PC-3 (cell line): ENCODE measurements around the gene RABAC1. TPM values are rescaled to one million over a fixed set of nuclear protein-coding genes. Genes with fewer than 3 reads are reported as not detected.

Source experiments
- ATAC-seq: fragments of 200-7000 bp; cut with Tn5 transposase; 2 replicates; pipeline ENCODE4 v1.9.1; 2020; ENCODE audit warnings: mild to moderate bottlenecking, moderate library complexity
- BruUV-seq: library from RNA; stranded (reverse); fragments of 400-500 nt; replicated peaks from 2 replicates; lab custom pipeline; 2021; lab: Mats Ljungman, UMichigan
- CTCF ChIA-PET: fragments of 300-600 bp; sonication (Branson Sonifier 250); formaldehyde crosslinking; loops from one replicate; lab custom pipeline; 2022; ENCODE audit warnings: antibody characterized with exemption; lab: Charles Lee
- POLR2A ChIA-PET: fragments of 300-600 bp; sonication (Branson Sonifier 250); formaldehyde crosslinking; loops from one replicate; lab custom pipeline; 2022; ENCODE audit warnings: antibody characterized with exemption; ENCODE audit not compliant: unreplicated experiment; lab: Charles Lee
- DNase-seq: peaks from one replicate; pipeline ENCODE4 v3.0.0-alpha.2; 2015
- H2AFZ ChIP-seq: fragments of 300-600 bp; sonication (generic); 2 replicates; pipeline ENCODE4 v1.6.0; 2016; ENCODE audit warnings: antibody characterized with exemption, low read length
- H3F3A ChIP-seq: fragments of 300-600 bp; sonication (generic); one replicate; pipeline ENCODE4 v1.6.0; 2017; ENCODE audit warnings: antibody characterized with exemption, low read length, control low read depth, mild to moderate bottlenecking; ENCODE audit not compliant: unreplicated experiment
- H3K27ac ChIP-seq: fragments of 300-600 bp; sonication (generic); 2 replicates; pipeline ENCODE4 v1.5.1; 2016; ENCODE audit warnings: mild to moderate bottlenecking, low read length
- H3K27me3 ChIP-seq: fragments of 300-600 bp; sonication (generic); 2 replicates; pipeline ENCODE4 v1.6.1; 2016; ENCODE audit warnings: low read length, mixed read lengths
- H3K36me3 ChIP-seq: fragments of 300-600 bp; sonication (generic); 2 replicates; pipeline ENCODE4 v1.6.1; 2016; ENCODE audit warnings: low read depth, mixed run types, low read length, mixed read lengths
- H3K4me1 ChIP-seq: fragments of 300-600 bp; sonication (generic); 2 replicates; pipeline ENCODE4 v1.5.1; 2016; ENCODE audit warnings: low read length; ENCODE audit not compliant: insufficient read depth
- H3K4me2 ChIP-seq: fragments of 300-600 bp; sonication (generic); 2 replicates; pipeline ENCODE4 v1.6.0; 2016; ENCODE audit warnings: low read length
- H3K4me3 ChIP-seq: fragments of 300-600 bp; sonication (generic); 2 replicates; pipeline ENCODE4 v1.5.1; 2016; ENCODE audit warnings: mild to moderate bottlenecking, low read length, mixed read lengths
- H3K79me2 ChIP-seq: fragments of 300-600 bp; sonication (generic); 2 replicates; pipeline ENCODE4 v1.6.1; 2017; ENCODE audit warnings: low read length, mixed read lengths
- H3K9ac ChIP-seq: fragments of 300-600 bp; sonication (generic); 2 replicates; pipeline ENCODE4 v1.6.0; 2016; ENCODE audit warnings: mild to moderate bottlenecking, low read length
- H3K9me2 ChIP-seq: fragments of 300-600 bp; sonication (generic); replicated peaks from 2 replicates; pipeline ENCODE4 v1.6.1; 2016; ENCODE audit warnings: mixed run types, low read length, mixed read lengths
- H3K9me3 ChIP-seq: fragments of 300-600 bp; sonication (generic); 2 replicates; pipeline ENCODE4 v1.6.1; 2016; ENCODE audit warnings: low read length, mixed read lengths
- H4K20me1 ChIP-seq: fragments of 300-600 bp; sonication (generic); 2 replicates; pipeline ENCODE4 v1.6.1; 2016; ENCODE audit warnings: low read length, mixed read lengths
- EZH2 ChIP-seq: fragments of 300-600 bp; sonication (generic); IDR thresholded peaks from one replicate; pipeline ENCODE4 v1.6.1; 2017; ENCODE audit warnings: antibody characterized with exemption, mild to moderate bottlenecking, low read length; ENCODE audit not compliant: unreplicated experiment
- EZH2phosphoT487 ChIP-seq: fragments of 300-600 bp; sonication (generic); IDR thresholded peaks from 2 replicates; pipeline ENCODE4 v1.6.1; 2018; ENCODE audit warnings: mild to moderate bottlenecking, antibody characterized with exemption, low read length, borderline replicate concordance
- intact Hi-C: fragments of 100-400 bp; cut with micrococcal nuclease; formaldehyde crosslinking; loops from 2 replicates; pipeline ENCODE4 v1.9.0; 2023
- total RNA-seq: library from RNA; depleted of rRNA; stranded (reverse); fragments of >200 nt; gene quantifications from 2 replicates; pipeline ENCODE4 v1.2.3, GENCODE V29; 2014
- TF ChIP-seq, protein P1 (sequence below): fragments of 300-600 bp; sonication (generic); conservative IDR thresholded peaks from 2 replicates; pipeline ENCODE4 v1.5.1; 2017; ENCODE audit warnings: antibody characterized with exemption, low read depth, mild to moderate bottlenecking, low read length

The RABAC1 gene
- total RNA-seq, 1 experiment from 2014 or later: 158 TPM

DNA sequence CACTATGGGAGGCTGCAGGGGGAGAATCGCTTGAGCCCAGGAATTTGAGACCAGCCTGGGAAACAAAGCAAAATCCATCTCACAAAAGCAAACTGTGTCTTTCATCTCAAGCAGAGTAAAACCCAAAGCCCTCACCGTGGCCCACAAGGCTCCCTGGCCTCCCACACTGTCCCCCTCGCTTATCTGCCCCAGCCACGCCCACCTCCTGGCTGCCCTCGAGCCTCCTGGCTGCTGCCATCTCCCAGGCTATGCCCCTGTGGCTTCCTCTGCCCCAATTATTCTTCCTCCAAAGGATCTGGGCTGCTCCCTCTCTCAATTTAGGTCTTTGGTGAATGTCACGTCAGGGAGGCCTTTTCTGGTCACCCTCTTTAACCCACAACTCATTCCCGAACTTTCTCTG lies 3.6 kb downstream of the RABAC1 start:
- Histone ChIP-seq H3K9ac (no peak overlapping the region), H3K4me3 (no peak overlapping the region), H3K9me2 (no peaks in the 10 kb centered on the region), H2AFZ (no peak overlapping the region), H3K36me3 (no peaks in the 10 kb centered on the region), H3K79me2 (no peaks in the 10 kb centered on the region), H3K9me3 (no peaks in the 10 kb centered on the region), H3K4me1 (peaks cover 15% of the 10 kb centered on the region), H3K4me2 (no peak overlapping the region), H3K27ac (no peak overlapping the region), H3F3A (no peaks in the 10 kb centered on the region), H4K20me1 (no peaks in the 10 kb centered on the region), H3K27me3 (no peaks in the 10 kb centered on the region)
- POLR2A ChIA-PET: no interaction called here
- intact Hi-C loops: loop anchor here (5.0 to 10.0 kb wide), 3 partner anchors 68 to 161 kb away; partner anchors contain the start of gene CEACAM3
- no peak for DNase-seq
- no peak for ATAC-seq
- no TSS peak for BruUV-seq
- CTCF ChIA-PET: no interaction called here
- no peak for TF ChIP-seq EZH2
- TF ChIP-seq, protein P1, sequence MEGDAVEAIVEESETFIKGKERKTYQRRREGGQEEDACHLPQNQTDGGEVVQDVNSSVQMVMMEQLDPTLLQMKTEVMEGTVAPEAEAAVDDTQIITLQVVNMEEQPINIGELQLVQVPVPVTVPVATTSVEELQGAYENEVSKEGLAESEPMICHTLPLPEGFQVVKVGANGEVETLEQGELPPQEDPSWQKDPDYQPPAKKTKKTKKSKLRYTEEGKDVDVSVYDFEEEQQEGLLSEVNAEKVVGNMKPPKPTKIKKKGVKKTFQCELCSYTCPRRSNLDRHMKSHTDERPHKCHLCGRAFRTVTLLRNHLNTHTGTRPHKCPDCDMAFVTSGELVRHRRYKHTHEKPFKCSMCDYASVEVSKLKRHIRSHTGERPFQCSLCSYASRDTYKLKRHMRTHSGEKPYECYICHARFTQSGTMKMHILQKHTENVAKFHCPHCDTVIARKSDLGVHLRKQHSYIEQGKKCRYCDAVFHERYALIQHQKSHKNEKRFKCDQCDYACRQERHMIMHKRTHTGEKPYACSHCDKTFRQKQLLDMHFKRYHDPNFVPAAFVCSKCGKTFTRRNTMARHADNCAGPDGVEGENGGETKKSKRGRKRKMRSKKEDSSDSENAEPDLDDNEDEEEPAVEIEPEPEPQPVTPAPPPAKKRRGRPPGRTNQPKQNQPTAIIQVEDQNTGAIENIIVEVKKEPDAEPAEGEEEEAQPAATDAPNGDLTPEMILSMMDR: no peak
- TF ChIP-seq EZH2phosphoT487: no peak

DNA sequence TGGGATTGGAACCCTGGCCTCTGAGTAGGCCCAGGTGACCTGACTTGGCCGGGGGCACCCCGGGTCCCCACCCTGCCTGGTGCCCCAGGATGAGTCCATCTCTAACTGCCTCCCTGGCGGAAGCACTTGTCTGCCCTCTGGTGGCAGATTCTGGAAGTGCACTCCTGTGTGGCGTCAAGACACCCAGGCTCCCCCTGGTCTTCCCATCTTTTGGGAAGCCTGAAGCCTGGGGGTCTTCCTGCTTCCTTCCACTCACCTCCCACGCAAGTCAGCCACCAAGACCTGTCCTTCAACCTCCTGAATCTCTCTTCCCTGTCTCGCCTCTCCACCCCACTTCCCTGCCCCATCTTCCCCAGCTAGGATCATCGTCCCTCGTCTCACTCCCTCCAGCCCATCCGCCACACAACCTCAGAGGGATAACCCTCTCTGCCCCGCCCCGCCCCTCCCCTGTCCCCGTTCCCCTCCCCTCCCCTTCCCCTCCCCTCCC lies 7.4 kb downstream of the RABAC1 start:
- ATAC-seq (peak; percentile 90), DNase-seq (peak; percentile 87)
- Histone ChIP-seq H3K4me3 (no peak overlapping the region), H4K20me1 (no peaks in the 10 kb centered on the region), H2AFZ (peak overlapping the region; percentile 70; the same call in 1 of the 2 replicates), H3K27me3 (no peaks in the 10 kb centered on the region), H3K27ac (no peak overlapping the region), H3K9me3 (no peaks in the 10 kb centered on the region), H3K79me2 (no peaks in the 10 kb centered on the region), H3K9ac (no peak overlapping the region), H3F3A (no peaks in the 10 kb centered on the region), H3K4me1 (no peaks in the 10 kb centered on the region), H3K4me2 (peak overlapping the region; percentile 67), H3K36me3 (no peaks in the 10 kb centered on the region), H3K9me2 (no peaks in the 10 kb centered on the region)
- no peak for TF ChIP-seq EZH2phosphoT487
- no peak for TF ChIP-seq EZH2
- TF ChIP-seq, protein P1: peak; percentile 88
- BruUV-seq: no TSS peak
- CTCF ChIA-PET: no interaction called here
- intact Hi-C loops: loop anchor here (10.0 kb wide), 1 partner anchor 157 kb away; the partner anchor contains the start of gene CEACAM3
- POLR2A ChIA-PET: no interaction called here

DNA sequence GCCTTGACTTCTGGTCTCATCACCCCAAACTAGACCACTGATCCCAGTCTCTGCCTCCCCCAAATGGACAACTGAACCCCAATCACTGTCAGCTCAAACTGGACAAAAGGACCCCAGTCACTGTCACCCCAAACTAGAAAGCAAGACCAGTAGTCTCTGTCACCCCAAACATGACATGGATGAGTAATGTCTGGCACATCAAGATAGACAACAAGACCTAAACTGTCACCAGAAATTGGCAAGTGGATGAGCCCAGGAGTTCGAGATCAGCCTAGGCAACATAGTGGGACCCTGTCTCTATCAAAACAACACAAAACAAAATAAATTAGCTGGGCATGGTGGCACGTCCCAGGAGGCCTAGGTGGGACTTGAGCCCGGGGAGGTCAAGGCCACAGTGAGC lies 12.0 kb downstream of the RABAC1 start:
- Histone ChIP-seq H3K27me3 (no peaks in the 10 kb centered on the region), H3K36me3 (no peaks in the 10 kb centered on the region), H3K27ac (no peak overlapping the region), H3K9me2 (no peaks in the 10 kb centered on the region), H3K4me1 (no peaks in the 10 kb centered on the region), H4K20me1 (no peaks in the 10 kb centered on the region), H3K4me3 (no peak overlapping the region), H3K4me2 (no peak overlapping the region), H3K9me3 (no peaks in the 10 kb centered on the region), H2AFZ (no peak overlapping the region), H3K9ac (no peak overlapping the region), H3K79me2 (no peaks in the 10 kb centered on the region), H3F3A (no peaks in the 10 kb centered on the region)
- intact Hi-C loops: no loop called here
- TF ChIP-seq EZH2 (no peak), EZH2phosphoT487 (no peak)
- TF ChIP-seq, protein P1: no peak
- ChIA-PET POLR2A (no interaction called here), CTCF (no interaction called here)
- ATAC-seq (no peak), DNase-seq (no peak)
- no TSS peak for BruUV-seq
